Stimulated activated naive CD8-positive, alpha-beta T cell treated with anti-CD3 and anti-CD28 coated beads, Interleukin-15, amount 100 ng/mL, for 72 hours (primary cell): ENCODE results near the gene SPOCK1.

Experiments used
- ATAC-seq: fragments of 150-1000 bp; cut with Tn5 transposase; 2 replicates; pipeline ENCODE4 v1.10.0; 2021; ENCODE audit warnings: mild to moderate bottlenecking, moderate library complexity
- DNase-seq, 2 donors: peaks; one replicate each; pipeline ENCODE4 v3.0.0; 2021 to 2022
- H3K27ac Mint-ChIP-seq, 2 donors: one replicate each; pipeline ENCODE4 v1.8.0; 2022; ENCODE audit warnings: mild to moderate bottlenecking in 2 of 2, mixed read lengths in 2 of 2, moderate library complexity in 2 of 2
- H3K27me3 Mint-ChIP-seq: one replicate; pipeline ENCODE4 v1.8.0; 2022; ENCODE audit warnings: mixed read lengths
- H3K4me1 Mint-ChIP-seq: one replicate; pipeline ENCODE4 v1.8.0; 2022; ENCODE audit warnings: mild to moderate bottlenecking, mixed read lengths
- H3K4me3 Mint-ChIP-seq, 2 donors: one replicate each; pipeline ENCODE4 v1.8.0; 2022; ENCODE audit warnings: mild to moderate bottlenecking in 2 of 2, mixed read lengths in 2 of 2, moderate library complexity in 1 of 2
- H3K9me3 Mint-ChIP-seq, 2 donors: one replicate each; pipeline ENCODE4 v1.8.0; 2022; ENCODE audit warnings: mixed read lengths in 2 of 2

The SPOCK1 gene

GRCh38 chr5:137281201-137281600, 217.9 kb downstream of the SPOCK1 start:
- Mint-ChIP-seq H3K4me3 (no peak overlapping the region), H3K27me3 (peaks cover 7% of the 10 kb centered on the region), H3K9me3 (no peaks in the 10 kb centered on the region), H3K4me1 (no peaks in the 10 kb centered on the region), H3K27ac (no peak overlapping the region)
- DNase-seq: no peak
- no peak for ATAC-seq

GRCh38 chr5:137280656-137281055, 218.5 kb downstream of the SPOCK1 start:
- no peaks in the 10 kb centered on the region for H3K9me3 Mint-ChIP-seq
- no peak for DNase-seq
- H3K27me3 Mint-ChIP-seq: peaks cover 7% of the 10 kb centered on the region
- no peak for ATAC-seq
- no peaks in the 10 kb centered on the region for H3K4me1 Mint-ChIP-seq
- H3K4me3 Mint-ChIP-seq: no peak overlapping the region
- no peak overlapping the region for H3K27ac Mint-ChIP-seq

- ATAC-seq: no peak
- no peaks in the 10 kb centered on the region for H3K9me3 Mint-ChIP-seq
- no peak overlapping the region for H3K27ac Mint-ChIP-seq
- H3K4me1 Mint-ChIP-seq: no peaks in the 10 kb centered on the region
- H3K27me3 Mint-ChIP-seq: peaks cover 7% of the 10 kb centered on the region
- no peak overlapping the region for H3K4me3 Mint-ChIP-seq
- DNase-seq: no peak
Measured at GRCh38 chr5:137279521-137280231, 219.4 kb downstream of the SPOCK1 start.

- no peak overlapping the region for H3K4me3 Mint-ChIP-seq
- no peaks in the 10 kb centered on the region for H3K27me3 Mint-ChIP-seq
- H3K4me1 Mint-ChIP-seq: no peaks in the 10 kb centered on the region
- DNase-seq: no peak
- no peak for ATAC-seq
- H3K27ac Mint-ChIP-seq: no peak overlapping the region
- H3K9me3 Mint-ChIP-seq: no peaks in the 10 kb centered on the region
Measured at GRCh38 chr5:137278476-137278875, 220.7 kb downstream of the SPOCK1 start.

- ATAC-seq: no peak
- Mint-ChIP-seq H3K4me1 (no peaks in the 10 kb centered on the region), H3K9me3 (no peaks in the 10 kb centered on the region), H3K27me3 (no peaks in the 10 kb centered on the region), H3K4me3 (no peak overlapping the region), H3K27ac (no peak overlapping the region)
- DNase-seq: no peak
Measured at GRCh38 chr5:137275083-137275482, 224.0 kb downstream of the SPOCK1 start.

- Mint-ChIP-seq H3K4me1 (no peaks in the 10 kb centered on the region), H3K4me3 (no peak overlapping the region), H3K27ac (no peak overlapping the region), H3K27me3 (no peaks in the 10 kb centered on the region), H3K9me3 (no peaks in the 10 kb centered on the region)
- no peak for ATAC-seq
- no peak for DNase-seq
Measured at GRCh38 chr5:137273511-137273910, 225.6 kb downstream of the SPOCK1 start.

GRCh38 chr5:137272831-137273230, 226.3 kb downstream of the SPOCK1 start:
- no peaks in the 10 kb centered on the region for H3K27me3 Mint-ChIP-seq
- ATAC-seq (no peak), DNase-seq (no peak)
- H3K27ac Mint-ChIP-seq: no peak overlapping the region
- no peaks in the 10 kb centered on the region for H3K4me1 Mint-ChIP-seq
- no peak overlapping the region for H3K4me3 Mint-ChIP-seq
- no peaks in the 10 kb centered on the region for H3K9me3 Mint-ChIP-seq

GRCh38 chr5:137269946-137270345, 229.2 kb downstream of the SPOCK1 start:
- Mint-ChIP-seq H3K9me3 (peaks cover 0 to 3% of the 10 kb centered on the region in 2 donors), H3K27me3 (peaks cover 15% of the 10 kb centered on the region), H3K4me3 (no peak overlapping the region), H3K27ac (no peak overlapping the region), H3K4me1 (no peaks in the 10 kb centered on the region)
- DNase-seq: no peak
- ATAC-seq: no peak

- peaks cover 20% of the 10 kb centered on the region for H3K27me3 Mint-ChIP-seq
- peaks cover 0 to 3% of the 10 kb centered on the region in 2 donors for H3K9me3 Mint-ChIP-seq
- H3K4me3 Mint-ChIP-seq: no peak overlapping the region
- no peak overlapping the region for H3K27ac Mint-ChIP-seq
- no peaks in the 10 kb centered on the region for H3K4me1 Mint-ChIP-seq
- DNase-seq (no peak), ATAC-seq (no peak)
Measured at GRCh38 chr5:137269274-137269673, 229.9 kb downstream of the SPOCK1 start.

- peaks cover 22% of the 10 kb centered on the region for H3K27me3 Mint-ChIP-seq
- H3K4me1 Mint-ChIP-seq: no peaks in the 10 kb centered on the region
- H3K4me3 Mint-ChIP-seq: no peak overlapping the region
- ATAC-seq: no peak
- H3K9me3 Mint-ChIP-seq: peaks cover 0 to 3% of the 10 kb centered on the region in 2 donors
- DNase-seq: no peak
- H3K27ac Mint-ChIP-seq: no peak overlapping the region
Measured at GRCh38 chr5:137268646-137269045, 230.5 kb downstream of the SPOCK1 start.

- H3K9me3 Mint-ChIP-seq: peaks cover 0 to 3% of the 10 kb centered on the region in 2 donors
- no peak overlapping the region for H3K4me3 Mint-ChIP-seq
- no peaks in the 10 kb centered on the region for H3K4me1 Mint-ChIP-seq
- DNase-seq (no peak), ATAC-seq (no peak)
- peaks cover 22% of the 10 kb centered on the region for H3K27me3 Mint-ChIP-seq
- H3K27ac Mint-ChIP-seq: no peak overlapping the region
Measured at GRCh38 chr5:137266186-137266585, 232.9 kb downstream of the SPOCK1 start.

GRCh38 chr5:137265457-137265856, 233.7 kb downstream of the SPOCK1 start:
- Mint-ChIP-seq H3K4me3 (no peak overlapping the region), H3K27ac (no peak overlapping the region), H3K27me3 (peaks cover 29% of the 10 kb centered on the region), H3K9me3 (peaks cover 0 to 3% of the 10 kb centered on the region in 2 donors), H3K4me1 (no peaks in the 10 kb centered on the region)
- ATAC-seq: no peak
- DNase-seq: no peak

GRCh38 chr5:137264573-137264972, 234.6 kb downstream of the SPOCK1 start:
- Mint-ChIP-seq H3K4me1 (no peaks in the 10 kb centered on the region), H3K9me3 (peaks cover 0 to 3% of the 10 kb centered on the region in 2 donors), H3K4me3 (no peak overlapping the region), H3K27ac (no peak overlapping the region), H3K27me3 (peaks cover 30% of the 10 kb centered on the region)
- DNase-seq (no peak), ATAC-seq (no peak)

GRCh38 chr5:137264041-137264440, 235.1 kb downstream of the SPOCK1 start:
- peaks cover 30% of the 10 kb centered on the region for H3K27me3 Mint-ChIP-seq
- no peak for ATAC-seq
- H3K9me3 Mint-ChIP-seq: peaks cover 0 to 3% of the 10 kb centered on the region in 2 donors
- no peaks in the 10 kb centered on the region for H3K4me1 Mint-ChIP-seq
- no peak for DNase-seq
- no peak overlapping the region for H3K4me3 Mint-ChIP-seq
- H3K27ac Mint-ChIP-seq: no peak overlapping the region

- no peak for DNase-seq
- Mint-ChIP-seq H3K4me1 (no peaks in the 10 kb centered on the region), H3K27me3 (peaks cover 30% of the 10 kb centered on the region), H3K9me3 (peaks cover 0 to 3% of the 10 kb centered on the region in 2 donors), H3K4me3 (no peak overlapping the region), H3K27ac (no peak overlapping the region)
- ATAC-seq: no peak
Measured at GRCh38 chr5:137263371-137264005, 235.6 kb downstream of the SPOCK1 start.

GRCh38 chr5:137262818-137263217, 236.3 kb downstream of the SPOCK1 start:
- ATAC-seq (no peak), DNase-seq (no peak)
- Mint-ChIP-seq H3K4me3 (no peak overlapping the region), H3K27me3 (peaks cover 30% of the 10 kb centered on the region), H3K9me3 (peaks cover 0 to 3% of the 10 kb centered on the region in 2 donors), H3K4me1 (no peaks in the 10 kb centered on the region), H3K27ac (no peak overlapping the region)
